OCI-LY3 (cell line): Measurements from ENCODE around the gene DKK3.

Experiments
- EZH2phosphoT487 ChIP-seq: fragments of 200-600 bp; shearing (Covaris generic); IDR thresholded peaks from 2 replicates; pipeline ENCODE4 v1.6.1; 2018; ENCODE audit warnings: antibody characterized with exemption, mixed run types, low read depth
- TF ChIP-seq, protein P1 (sequence below): fragments of 200-600, 300-600 bp; sonication (generic); IDR thresholded peaks from 2 replicates; pipeline ENCODE4 v1.5.1; 2014; ENCODE audit warnings: antibody characterized with exemption, low read length, low read depth

- TF ChIP-seq, protein P1, sequence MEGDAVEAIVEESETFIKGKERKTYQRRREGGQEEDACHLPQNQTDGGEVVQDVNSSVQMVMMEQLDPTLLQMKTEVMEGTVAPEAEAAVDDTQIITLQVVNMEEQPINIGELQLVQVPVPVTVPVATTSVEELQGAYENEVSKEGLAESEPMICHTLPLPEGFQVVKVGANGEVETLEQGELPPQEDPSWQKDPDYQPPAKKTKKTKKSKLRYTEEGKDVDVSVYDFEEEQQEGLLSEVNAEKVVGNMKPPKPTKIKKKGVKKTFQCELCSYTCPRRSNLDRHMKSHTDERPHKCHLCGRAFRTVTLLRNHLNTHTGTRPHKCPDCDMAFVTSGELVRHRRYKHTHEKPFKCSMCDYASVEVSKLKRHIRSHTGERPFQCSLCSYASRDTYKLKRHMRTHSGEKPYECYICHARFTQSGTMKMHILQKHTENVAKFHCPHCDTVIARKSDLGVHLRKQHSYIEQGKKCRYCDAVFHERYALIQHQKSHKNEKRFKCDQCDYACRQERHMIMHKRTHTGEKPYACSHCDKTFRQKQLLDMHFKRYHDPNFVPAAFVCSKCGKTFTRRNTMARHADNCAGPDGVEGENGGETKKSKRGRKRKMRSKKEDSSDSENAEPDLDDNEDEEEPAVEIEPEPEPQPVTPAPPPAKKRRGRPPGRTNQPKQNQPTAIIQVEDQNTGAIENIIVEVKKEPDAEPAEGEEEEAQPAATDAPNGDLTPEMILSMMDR: no peak
- TF ChIP-seq EZH2phosphoT487: no peak
Measured at GRCh38 chr11:11948242-11948947, 60.0 kb downstream of the DKK3 start.
